Stimulated activated naive CD4-positive, alpha-beta T cell treated with Interleukin-2 at 50 U/mL for 16 hours (primary cell): ENCODE data around the gene NDRG2.
"Not testable (repeated sequence)": the region's sequence is repeated elsewhere in the genome, so short reads cannot be mapped to it uniquely, and the experiment has no call there.

ENCODE experiments used
- DNase-seq: peaks from one replicate; lab custom pipeline; 2025; lab: John Stamatoyannopoulos, UW

Gene NDRG2

DNA sequence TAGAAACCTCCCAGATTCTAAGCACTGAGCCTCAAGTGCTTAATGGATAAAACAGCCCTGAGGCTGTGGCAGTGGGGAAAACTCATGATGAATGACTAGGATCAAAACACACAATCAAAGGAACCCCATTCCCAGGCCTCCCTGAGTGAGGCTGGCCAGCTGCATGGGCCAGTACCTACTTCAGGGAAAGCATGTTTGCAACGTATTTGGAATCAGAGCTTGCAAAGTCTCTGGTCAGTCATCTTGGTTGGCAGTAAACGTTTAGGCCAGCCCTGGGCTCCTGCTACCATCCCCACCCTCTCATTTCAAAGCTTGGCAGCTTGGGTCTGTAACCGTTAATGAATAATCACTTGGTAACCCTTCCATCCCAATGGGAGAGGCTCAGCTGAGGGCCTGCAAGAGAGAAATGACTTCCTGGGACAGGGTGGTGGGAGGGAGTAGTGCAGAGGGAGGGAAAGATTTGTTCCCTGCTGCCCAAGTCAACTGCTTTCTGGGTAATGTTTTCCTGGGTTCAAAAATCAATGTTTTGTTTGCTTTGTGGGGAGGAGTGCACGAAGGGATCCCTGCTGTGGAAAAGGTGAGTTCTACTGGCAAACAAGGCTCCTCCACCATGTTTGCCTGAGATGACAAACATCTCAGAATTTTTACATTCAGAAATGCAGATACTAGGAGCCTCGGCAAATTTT, 30.7 kb upstream of the NDRG2 start:
- no peak for DNase-seq

DNA sequence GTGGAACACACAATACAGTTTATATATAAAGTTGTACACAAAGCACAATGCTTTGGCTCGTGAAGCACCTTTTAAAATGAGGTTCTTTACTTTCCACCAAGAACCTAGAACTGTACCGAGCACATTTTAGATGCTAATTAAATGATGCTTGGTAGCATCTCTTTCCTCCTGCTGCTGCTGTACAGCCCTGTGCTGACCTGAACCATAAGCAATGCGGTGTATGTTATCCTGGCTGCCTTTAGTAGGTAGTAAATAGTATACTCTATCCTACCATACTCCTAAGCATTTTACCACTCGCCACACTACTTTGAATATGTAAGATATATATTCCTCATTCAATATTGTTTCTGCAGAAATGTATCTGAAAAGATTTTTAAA, 29.9 kb upstream of the NDRG2 start:
- DNase-seq, result no peak

- no peak for DNase-seq
Observed at GRCh38 chr14:21054123-21054767, 29.4 kb upstream of the NDRG2 start.

DNA sequence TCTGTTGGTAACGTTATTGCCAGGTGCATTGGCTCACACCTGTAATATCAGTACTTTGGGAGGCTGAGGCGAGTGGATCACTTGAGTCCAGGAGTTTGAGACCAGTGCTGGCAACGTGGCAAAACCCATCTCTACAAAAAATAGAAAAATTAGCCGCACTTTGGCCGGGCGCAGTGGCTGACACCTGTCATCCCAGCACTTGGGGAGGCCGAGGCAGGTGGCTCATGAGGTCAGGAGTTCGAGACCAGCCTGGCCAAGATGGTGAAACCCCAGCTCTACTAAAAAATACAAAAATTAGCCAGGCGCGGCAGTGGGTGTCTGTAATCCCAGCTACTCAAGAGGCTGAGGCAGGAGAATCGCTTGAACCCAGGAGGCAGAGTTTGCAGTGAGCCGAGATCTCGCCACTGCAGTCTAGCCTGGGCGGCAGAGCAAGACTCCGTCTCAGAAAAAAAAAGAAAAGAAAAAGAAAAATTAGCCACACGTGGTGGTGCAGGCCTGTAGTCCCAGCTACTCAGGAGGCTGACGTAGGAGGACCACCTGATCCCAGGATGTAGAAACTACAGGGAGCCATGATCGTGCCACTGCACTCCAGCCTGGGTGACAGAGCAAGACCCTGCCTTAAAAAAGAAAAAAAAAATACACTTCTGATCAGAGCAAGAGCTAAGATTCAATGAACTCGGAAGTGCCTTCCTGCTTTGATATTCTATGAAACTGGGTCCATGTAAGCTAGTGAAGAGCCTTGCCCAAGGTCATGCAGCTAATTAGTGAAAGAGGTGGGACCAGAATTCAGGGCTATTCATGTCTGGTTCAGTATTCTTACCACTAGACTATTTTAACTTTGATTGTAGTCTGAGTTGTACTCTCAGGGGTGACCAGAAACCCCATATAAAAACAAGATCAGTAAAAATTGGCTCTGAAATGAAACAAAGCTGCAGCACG, 28.6 kb upstream of the NDRG2 start:
- DNase-seq, result no peak

GRCh38 chr14:21050597-21050996, 25.7 kb upstream of the NDRG2 start:
- no peak for DNase-seq

- no peak for DNase-seq
Observed at GRCh38 chr14:21049271-21049673, 24.4 kb upstream of the NDRG2 start.

DNA sequence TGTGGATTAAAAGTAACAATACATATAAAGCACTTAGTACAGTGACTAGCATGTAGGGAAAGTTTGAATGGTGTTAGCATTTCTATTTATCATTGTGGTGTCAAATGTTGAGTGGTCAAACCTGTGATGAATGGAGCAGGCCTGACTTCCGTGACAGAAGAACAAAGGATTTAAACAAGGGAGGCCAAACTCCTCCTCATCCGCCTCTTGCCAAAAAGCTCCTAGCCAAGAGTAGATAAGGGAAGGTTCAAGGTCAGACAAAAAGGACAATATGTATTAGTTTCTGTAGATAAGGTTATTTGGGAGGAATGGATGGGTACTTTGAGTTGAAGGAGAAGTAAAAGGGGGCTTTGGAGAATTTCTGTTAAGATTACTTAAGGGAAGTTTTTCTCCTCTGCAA, 23.8 kb upstream of the NDRG2 start:
- DNase-seq, result no peak

GRCh38 chr14:21047378-21047781, 22.5 kb upstream of the NDRG2 start:
- no peak for DNase-seq

DNA sequence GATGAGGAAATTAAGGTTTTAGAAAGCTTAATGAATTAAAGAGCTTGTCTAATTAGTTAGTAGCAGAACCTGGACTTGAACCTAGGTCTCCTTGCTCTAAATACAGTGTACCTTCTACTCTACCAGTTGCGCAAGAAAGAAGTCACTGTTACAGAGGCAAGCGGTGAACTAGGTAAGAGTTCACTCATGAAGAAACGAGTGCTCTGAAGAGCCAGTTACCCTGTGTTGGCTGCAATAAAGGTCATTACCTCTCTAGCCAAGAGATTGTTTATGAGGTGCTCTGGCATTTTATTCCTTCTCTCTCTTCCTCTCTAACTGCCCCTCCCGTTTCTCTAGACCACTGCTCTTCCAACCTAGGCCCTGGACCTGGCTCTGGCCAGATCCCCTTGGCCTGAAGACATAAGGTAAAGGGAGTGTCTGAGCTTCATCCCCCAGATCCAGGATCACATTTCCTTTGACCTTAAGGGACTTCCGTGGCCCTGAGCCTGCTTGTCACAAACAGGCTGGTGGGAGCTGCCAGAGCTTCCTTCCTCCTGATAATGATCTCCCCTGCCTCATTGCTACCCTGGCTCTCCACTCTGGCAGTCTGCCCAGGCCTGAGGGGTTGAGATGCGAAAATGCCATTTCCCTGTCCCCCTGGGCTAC, 19.2 kb upstream of the NDRG2 start:
- no peak for DNase-seq

- DNase-seq, result no peak
Observed at GRCh38 chr14:21043387-21043973, 18.6 kb upstream of the NDRG2 start.

DNA sequence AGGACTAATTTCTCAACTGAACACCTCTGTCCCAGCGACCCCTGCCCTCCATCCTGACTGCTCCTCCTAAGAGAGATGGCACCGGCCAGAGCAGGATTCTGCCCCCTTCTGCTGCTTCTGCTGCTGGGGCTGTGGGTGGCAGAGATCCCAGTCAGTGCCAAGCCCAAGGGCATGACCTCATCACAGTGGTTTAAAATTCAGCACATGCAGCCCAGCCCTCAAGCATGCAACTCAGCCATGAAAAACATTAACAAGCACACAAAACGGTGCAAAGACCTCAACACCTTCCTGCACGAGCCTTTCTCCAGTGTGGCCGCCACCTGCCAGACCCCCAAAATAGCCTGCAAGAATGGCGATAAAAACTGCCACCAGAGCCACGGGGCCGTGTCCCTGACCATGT, 18.1 kb upstream of the NDRG2 start:
- no peak for DNase-seq

GRCh38 chr14:21041676-21042433, 17.0 kb upstream of the NDRG2 start, which contains the start of gene RNASE7:
TSS of gene RNASE7 (plus strand) at chr14:21042362. CDS start at chr14:21042993, 631 bp downstream.
- no peak for DNase-seq

GRCh38 chr14:21040941-21041340, 16.1 kb upstream of the NDRG2 start:
- DNase-seq, result not testable (repeated sequence)

DNA sequence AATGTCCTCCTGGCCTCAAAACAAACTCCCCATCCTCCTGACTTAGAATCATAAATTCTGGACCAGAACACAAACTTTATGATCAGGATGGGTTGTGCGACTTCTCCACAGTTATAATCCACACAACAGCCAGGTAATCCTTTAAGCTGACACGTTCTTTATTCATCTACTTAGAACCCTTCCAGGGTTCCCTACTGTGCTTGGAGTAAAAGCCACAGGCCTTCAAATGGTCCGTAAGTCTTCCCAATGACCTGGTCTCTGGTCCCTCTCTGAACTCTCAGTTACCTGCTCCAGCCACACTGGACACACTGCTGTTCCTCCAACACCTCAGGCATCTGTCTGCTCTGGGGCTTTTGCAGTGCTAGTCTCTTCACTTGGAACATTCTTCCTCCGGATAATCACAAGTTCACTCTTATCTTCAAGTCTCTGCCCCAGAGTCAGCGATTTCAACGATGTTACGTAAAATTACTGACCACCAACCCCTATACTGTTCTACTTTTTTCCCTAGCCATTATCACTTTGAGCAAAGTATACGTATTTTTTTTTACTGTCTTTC, 15.6 kb upstream of the NDRG2 start:
- DNase-seq, result no peak

DNA sequence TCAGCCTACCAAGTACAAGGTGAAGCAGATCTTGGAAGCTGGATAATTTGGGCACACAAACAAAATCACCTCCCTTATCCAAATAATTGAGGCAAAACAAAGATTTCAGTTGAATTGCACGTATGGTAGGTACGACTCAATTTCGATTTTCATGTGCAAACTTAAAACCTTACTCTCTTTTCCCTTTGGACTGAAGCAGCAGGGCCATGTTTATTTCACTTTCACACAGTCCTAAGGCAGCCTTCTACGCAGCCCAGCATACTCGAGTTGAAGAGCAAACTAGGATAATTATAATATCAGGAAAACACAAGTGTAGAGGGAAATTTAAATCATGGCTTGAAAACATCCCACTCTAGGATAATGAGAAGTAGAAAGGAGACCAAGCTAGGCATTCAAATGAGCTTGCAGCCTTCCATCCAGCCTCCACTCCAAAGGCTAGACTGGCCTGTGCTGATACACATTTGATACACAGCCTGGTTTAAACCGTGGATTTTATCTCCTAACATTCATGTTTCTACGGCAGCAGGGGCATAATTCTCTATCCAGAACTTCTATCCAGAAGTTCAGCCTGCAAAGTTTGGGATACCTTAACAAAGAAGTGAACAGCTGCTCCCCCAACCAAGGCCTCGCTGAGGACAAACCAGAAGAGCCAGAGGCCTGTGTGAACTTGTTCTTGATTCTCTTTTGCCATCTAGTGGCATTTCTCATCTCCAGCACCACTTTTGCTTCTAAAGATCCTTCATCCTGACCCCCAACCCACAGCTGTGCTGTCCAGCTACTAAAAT, 14.9 kb upstream of the NDRG2 start:
- no peak for DNase-seq

DNA sequence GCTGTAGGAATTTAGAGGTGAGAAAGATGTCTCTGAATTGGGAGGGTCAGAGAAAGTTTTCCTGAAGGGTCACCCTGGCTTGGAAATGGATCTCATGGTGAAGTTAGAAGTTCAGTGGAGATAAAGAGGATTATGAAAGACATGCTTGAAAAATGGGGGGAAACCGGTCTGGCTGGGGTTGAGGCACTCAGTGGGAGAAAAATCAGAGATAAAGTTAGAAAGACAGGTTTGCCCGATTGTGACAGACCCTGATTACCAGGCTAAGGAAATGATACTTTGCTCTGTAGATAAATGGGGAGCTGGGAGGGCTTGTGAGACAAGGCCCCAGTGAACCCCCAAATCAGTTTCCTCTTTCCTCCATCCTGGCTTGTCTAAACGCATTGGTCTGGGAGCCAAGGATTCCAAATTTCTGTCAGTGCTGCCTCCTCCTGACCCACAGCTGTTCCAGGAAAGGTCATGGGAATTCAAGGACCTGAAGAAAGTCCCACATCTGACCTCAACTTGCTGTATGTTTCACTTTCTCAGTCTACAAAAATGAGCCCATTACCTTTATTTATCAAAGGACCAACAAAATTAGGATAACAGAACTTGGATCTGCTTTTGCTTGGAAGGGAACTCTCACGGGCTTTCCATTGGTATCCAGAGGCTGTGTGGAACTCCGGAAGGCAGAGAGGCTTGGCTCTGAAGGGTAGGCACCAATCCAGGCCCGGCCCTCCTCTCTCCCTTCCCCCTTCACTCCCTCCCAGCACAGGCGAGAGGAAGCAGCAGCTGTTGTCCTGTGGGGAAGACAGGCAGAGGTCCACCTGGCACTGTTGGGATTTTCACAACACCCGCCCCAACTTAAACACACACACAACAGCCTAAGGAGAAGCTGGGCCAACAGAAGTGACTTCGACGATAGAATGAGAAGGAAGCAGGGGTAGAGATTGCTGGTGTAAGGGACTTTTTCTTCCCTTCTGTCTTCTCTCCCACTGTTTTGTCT, 13.9 kb upstream of the NDRG2 start:
- no peak for DNase-seq

GRCh38 chr14:21037156-21037555, 12.3 kb upstream of the NDRG2 start:
- no peak for DNase-seq

GRCh38 chr14:21036751-21037150, 11.9 kb upstream of the NDRG2 start:
- DNase-seq, result no peak

DNA sequence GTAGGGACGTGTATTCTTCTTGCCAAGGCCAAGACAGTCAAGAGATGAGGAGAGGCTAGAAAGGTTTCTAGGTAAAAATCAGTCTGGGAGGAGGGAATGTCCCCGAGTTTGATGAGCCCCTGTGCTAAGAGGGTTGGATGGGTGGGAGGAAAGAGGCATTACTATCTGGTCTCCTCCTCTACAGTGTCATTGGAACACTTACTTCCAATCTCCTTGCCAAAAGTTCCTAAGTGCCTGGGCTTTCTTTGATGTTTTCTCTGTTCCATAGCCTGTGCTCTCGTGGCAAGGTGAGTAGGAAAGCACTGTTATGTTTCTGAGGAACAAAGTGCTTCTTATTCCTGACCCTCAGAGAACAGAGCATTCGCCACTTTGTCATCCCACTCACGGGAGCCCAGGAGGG, 9.8 kb upstream of the NDRG2 start, which contains the start of gene RNASE13:
Gene RNASE13 (minus strand): TSS at position 101 of the 400 bp plus-strand sequence. CDS start 519 bp downstream, outside the sequence.
- no peak for DNase-seq
